K562 (cell line): Measurements from ENCODE around the gene SLC25A45.

Experiments
- CTCF ChIP-seq, 3 experiments: IDR thresholded peaks in 2 of 3; conservative IDR thresholded peaks in 1 of 3; 2 replicates each; pipeline ENCODE4 v1.5.1; 2011 to 2012; ENCODE audit warnings: low read length in 3 of 3, mild to moderate bottlenecking in 3 of 3, control low read depth in 2 of 3, improper control_type of control experiment in 1 of 3, inconsistent platforms in 1 of 3, low read depth in 1 of 3, mixed read lengths in 1 of 3, moderate library complexity in 1 of 3; ENCODE audit not compliant: insufficient read depth in 2 of 3
- EP300 ChIP-seq: IDR thresholded peaks from 2 replicates; pipeline ENCODE4 v1.6.1; 2012; ENCODE audit warnings: low read length, improper control_type of control experiment
- EZH2 ChIP-seq: IDR thresholded peaks from 2 replicates; pipeline ENCODE4 v1.6.1; 2012; ENCODE audit warnings: low read depth, mild to moderate bottlenecking, inconsistent platforms, low read length, borderline replicate concordance
- KDM5B ChIP-seq: fragments of 200-600 bp; sonication (generic); IDR thresholded peaks from 2 replicates; pipeline ENCODE4 v1.6.1; 2012; ENCODE audit warnings: low read depth, mild to moderate bottlenecking, moderate library complexity, low read length, control low read depth, inconsistent platforms; ENCODE audit not compliant: insufficient replicate concordance
- RBBP5 ChIP-seq: fragments of 200-600 bp; sonication (generic); IDR thresholded peaks from 2 replicates; pipeline ENCODE4 v1.6.1; 2012; ENCODE audit warnings: borderline replicate concordance, mild to moderate bottlenecking, low read length, control low read depth, inconsistent platforms; ENCODE audit not compliant: insufficient read depth, poor library complexity, severe bottlenecking
- YY1 ChIP-seq, 3 experiments: IDR thresholded peaks; 2 replicates each; pipeline ENCODE4 v1.6.1; 2011; ENCODE audit warnings: low read length in 2 of 3, mild to moderate bottlenecking in 2 of 3, moderate library complexity in 2 of 3, borderline replicate concordance in 1 of 3, control low read depth in 1 of 3, low read depth in 1 of 3; ENCODE audit not compliant: insufficient read depth in 3 of 3, insufficient replicate concordance in 2 of 3, control insufficient read depth in 1 of 3, insufficient read length in 1 of 3; ENCODE audit errors: extremely low read depth in 1 of 3
- ZNF124 ChIP-seq: sonication (generic); formaldehyde crosslinking; IDR thresholded peaks from 2 replicates; pipeline ENCODE4 v1.8.1; 2022; ENCODE audit warnings: missing genetic modification reagents

GRCh38 chr11:65412271-65413076 lies 30.0 kb upstream of the SLC25A45 start:
- no peak for TF ChIP-seq RBBP5
- no peak for TF ChIP-seq KDM5B
- TF ChIP-seq EZH2 = no peak
- no peak for TF ChIP-seq YY1 (IDR thresholded peaks at IDR 0.05; ENCODE audit: borderline replicate concordance in 1 of 3, control insufficient read depth in 1 of 3, extremely low read depth in 1 of 3, insufficient read depth in 3 of 3, insufficient read length in 1 of 3, insufficient replicate concordance in 2 of 3, low read depth in 1 of 3, low read length in 2 of 3)
- no peak for TF ChIP-seq CTCF (IDR thresholded peaks at IDR 0.05 in 2 of 3, conservative IDR thresholded peaks at IDR 0.05 in 1 of 3; ENCODE audit: insufficient read depth in 2 of 3, low read depth in 1 of 3, low read length in 3 of 3)
- no peak for TF ChIP-seq ZNF124 (CRISPR knock-in tag)
- TF ChIP-seq EP300 = no peak
